ENCODE measurements around the gene PSMC5.

The PSMC5 gene

GRCh38 chr17:63821804-63822203 is 5.4 kb upstream of the PSMC5 start:
- no peak for DNase-seq

GRCh38 chr17:63822537-63822936 is 4.7 kb upstream of the PSMC5 start:
- no peak for DNase-seq

- DNase-seq: no peak
Measured at GRCh38 chr17:63823659-63824331, 3.4 kb upstream of the PSMC5 start.

GRCh38 chr17:63824362-63824761 is 2.9 kb upstream of the PSMC5 start:
- no peak for DNase-seq

- DNase-seq: no peak
Measured at GRCh38 chr17:63826468-63827001, 696 bp upstream of the PSMC5 start.

GRCh38 chr17:63827801-63828221 is 580 bp downstream of the PSMC5 start:
- DNase-seq: no peak

GRCh38 chr17:63828936-63829335 is 1.7 kb downstream of the PSMC5 start:
- no peak for DNase-seq

- DNase-seq: no peak
Measured at GRCh38 chr17:63830278-63830677, 3.0 kb downstream of the PSMC5 start.

GRCh38 chr17:63830904-63831491 is 3.8 kb downstream of the PSMC5 start:
- DNase-seq: no peak

- no peak for DNase-seq
Measured at GRCh38 chr17:63831505-63831904, 4.3 kb downstream of the PSMC5 start.

GRCh38 chr17:63832014-63832413 is 4.8 kb downstream of the PSMC5 start:
- DNase-seq: no peak

- DNase-seq: no peak
Measured at GRCh38 chr17:63832455-63832854, 5.2 kb downstream of the PSMC5 start.

GRCh38 chr17:63833026-63833740 is 6.0 kb downstream of the PSMC5 start:
- no peak for DNase-seq

- no peak for DNase-seq
Measured at GRCh38 chr17:63833741-63834373, 6.6 kb downstream of the PSMC5 start.

- DNase-seq: peak; percentile 41
Measured at GRCh38 chr17:63834431-63835166, 7.4 kb downstream of the PSMC5 start.

- DNase-seq: no peak
Measured at GRCh38 chr17:63835167-63835720, 8.0 kb downstream of the PSMC5 start.

- DNase-seq: no peak
Measured at GRCh38 chr17:63836811-63837210, 9.6 kb downstream of the PSMC5 start.

- no peak for DNase-seq
Measured at GRCh38 chr17:63837480-63837879, 10.2 kb downstream of the PSMC5 start.

- no peak for DNase-seq
Measured at GRCh38 chr17:63837962-63838600, 10.8 kb downstream of the PSMC5 start.

- DNase-seq: no peak
Measured at GRCh38 chr17:63838631-63839171, 11.5 kb downstream of the PSMC5 start.

GRCh38 chr17:63840591-63841349 is 13.5 kb downstream of the PSMC5 start:
- no peak for DNase-seq
